Ovary (tissue), 9 donors: ENCODE measurements around the gene NEDD4L. TPM values are rescaled to one million over a fixed set of nuclear protein-coding genes. Genes with fewer than 3 reads are reported as not detected.

Experiments used
- DNase-seq, 5 donors: peaks; one replicate each; pipeline ENCODE4 v3.0.0-alpha.2; 2019 to 2020
- H3K27ac ChIP-seq, 2 donors: fragments of 200-600 bp; one replicate each; pipeline versions ENCODE4 v1.5.1 to v1.8.0; 2019 to 2022
- H3K27me3 ChIP-seq: fragments of 200-600 bp; one replicate; pipeline ENCODE4 v1.8.0; 2022
- H3K36me3 ChIP-seq: fragments of 200-600 bp; sonication (generic); one replicate; pipeline ENCODE4 v1.5.1; 2019
- H3K4me1 ChIP-seq: one replicate; pipeline ENCODE4 v1.8.1; 2013; ENCODE audit warnings: mild to moderate bottlenecking, moderate library complexity; ENCODE audit not compliant: insufficient read depth
- H3K4me3 ChIP-seq: fragments of 200-600 bp; sonication (generic); one replicate; pipeline ENCODE4 v1.5.1; 2017
- H3K9me3 ChIP-seq, 2 donors: fragments of 200-600 bp in 1 of 2; sonication (generic) in 1 of 2; one replicate each; pipeline versions ENCODE4 v1.5.1 to v1.8.1; 2013 to 2019; ENCODE audit warnings: mild to moderate bottlenecking in 1 of 2, moderate library complexity in 1 of 2
- CTCF ChIP-seq, 3 donors: fragments of 450-650 bp in 2 of 3; fragments of 200-600 bp in 1 of 3; IDR thresholded peaks; one replicate each; pipeline versions ENCODE4 v1.5.1 to v1.8.0; 2016 to 2022; ENCODE audit warnings: antibody characterized with exemption in 3 of 3, mild to moderate bottlenecking in 1 of 3
- EP300 ChIP-seq: sonication (generic); formaldehyde crosslinking; IDR thresholded peaks from one replicate; pipeline ENCODE4 v1.6.1; 2017; ENCODE audit warnings: antibody characterized with exemption
- POLR2A ChIP-seq: fragments of 450-650 bp; IDR thresholded peaks from one replicate; pipeline ENCODE4 v1.6.1; 2017; ENCODE audit warnings: antibody characterized with exemption, mild to moderate bottlenecking, moderate library complexity
- WGBS, 3 donors: extraction: QIAGEN DNeasy Blood & Tissue Kit in 1 of 3; methylation state at CpG; one replicate each; pipeline versions ENCODE4 v1.1.5 to v1.1.7; 2013 to 2017; 5-methylcytosine and 5-hydroxymethylcytosine counted together
- intact Hi-C, 4 donors: fragments of 100-400 bp; cut with DNase I; formaldehyde crosslinking; loops; one replicate each; pipeline versions ENCODE4 v1.11.0 to v1.15.1; 2022 to 2023
- polyA plus RNA-seq, 2 donors: library from polyadenylated mRNA; stranded (reverse); fragments of 200-250 nt in 1 of 2; fragments of 350-450 nt in 1 of 2; fragmentation: Illumina TruSeq in 1 of 2; extraction: RNeasy Lipid Tissue Mini Kit (QIAGEN cat#74804) in 1 of 2; gene quantifications; one replicate each; pipeline ENCODE4 v1.2.3, GENCODE V29; 2013 to 2014
- total RNA-seq, 7 donors: library from RNA; depleted of rRNA in 2 of 7; stranded (reverse); fragments of >200 nt in 2 of 7; fragmentation: NEBNext Ultra II Directional in 3 of 7; extraction: Animal tissue kit (Norgen Biotek cat#: 25700) in 3 of 7; gene quantifications; one replicate each; pipeline versions ENCODE4 v1.1.0 to v1.2.4, GENCODE V29; 2016 to 2023
- donor health status: DM: no; HTN: no; CAD: no; lungs with moderate emphysema.
- donor health status: DM: no; HTN: no; CAD: no.
- donor health status: Bipolar disorder and iron deficiency.
- donor health status: DM: yes; HTN: yes; CAD: no.
- donor health status: DM: no; HTN: no; CAD: no.
- donor health status: DM: yes; HTN: yes; CAD: no.

Gene NEDD4L
- total and polyA plus RNA-seq, 9 donors: 11.0 to 75.2 (median 18.2) TPM

- no peaks in the 10 kb centered on the region for H3K9me3 ChIP-seq
- H3K36me3 ChIP-seq: no peaks in the 10 kb centered on the region
- intact Hi-C loops: no loop called here
- no peak for DNase-seq
- H3K27ac ChIP-seq: no peak overlapping the region
- H3K4me3 ChIP-seq: no peak overlapping the region
- WGBS, 3 donors: 95 to 98% (median 97%) methylated on average over 3 of the region's 3 CpGs
- H3K27me3 ChIP-seq: no peaks in the 10 kb centered on the region
- TF ChIP-seq EP300 (no peak), CTCF (IDR thresholded peaks at IDR 0.05) (no peak), POLR2A (no peak)
- H3K4me1 ChIP-seq: peaks cover 3% of the 10 kb centered on the region
These were observed 8.9 kb downstream of the NEDD4L start for GRCh38 chr18:58052960-58053359.

GRCh38 chr18:58054041-58054781 is 10.2 kb downstream of the NEDD4L start:
- H3K4me1 ChIP-seq: no peaks in the 10 kb centered on the region
- DNase-seq: no peak
- no peaks in the 10 kb centered on the region for H3K9me3 ChIP-seq
- H3K36me3 ChIP-seq: no peaks in the 10 kb centered on the region
- no peak overlapping the region for H3K4me3 ChIP-seq
- TF ChIP-seq EP300 (no peak), CTCF (IDR thresholded peaks at IDR 0.05) (no peak), POLR2A (no peak)
- WGBS, 3 donors: 67 to 69% (median 68%) methylated on average over 8 of the region's 8 CpGs
- intact Hi-C loops: no loop called here
- H3K27ac ChIP-seq: no peak overlapping the region
- H3K27me3 ChIP-seq: no peaks in the 10 kb centered on the region

- Histone ChIP-seq H3K36me3 (no peaks in the 10 kb centered on the region), H3K9me3 (no peaks in the 10 kb centered on the region), H3K27ac (no peak overlapping the region), H3K4me3 (no peak overlapping the region), H3K4me1 (no peaks in the 10 kb centered on the region), H3K27me3 (no peaks in the 10 kb centered on the region)
- intact Hi-C loops: no loop called here
- no peak for DNase-seq
- 87 to 95% (median 92%) methylated on average over 4 of the region's 4 CpGs for WGBS, 3 donors
- TF ChIP-seq EP300 (no peak), CTCF (IDR thresholded peaks at IDR 0.05) (no peak), POLR2A (no peak)
These were observed 12.0 kb downstream of the NEDD4L start for GRCh38 chr18:58055890-58056558.

- no peaks in the 10 kb centered on the region for H3K4me1 ChIP-seq
- no peaks in the 10 kb centered on the region for H3K27me3 ChIP-seq
- no peaks in the 10 kb centered on the region for H3K36me3 ChIP-seq
- no peak overlapping the region for H3K4me3 ChIP-seq
- TF ChIP-seq POLR2A (no peak), CTCF (IDR thresholded peaks at IDR 0.05) (no peak)
- no peak for DNase-seq
- no peak overlapping the region for H3K27ac ChIP-seq
- WGBS, 3 donors: 84 to 91% (median 90%) methylated on average over 5 of the region's 5 CpGs
- intact Hi-C loops: no loop called here
- H3K9me3 ChIP-seq: no peaks in the 10 kb centered on the region
These were observed 12.8 kb downstream of the NEDD4L start for GRCh38 chr18:58056852-58057251.
